HG02885 (cell line): ENCODE data around the gene RTCB.

ENCODE experiments used
- ATAC-seq: cut with Tn5 transposase; IDR thresholded peaks from one replicate; pipeline ENCODE4 v1.9.1; 2021; ENCODE audit warnings: mild to moderate bottlenecking; ENCODE audit not compliant: unreplicated experiment, poor library complexity

The RTCB gene

GRCh38 chr22:32411829-32412592, at the start of gene RTCB:
TSS of gene RTCB (minus strand) at chr22:32412247. CDS start at chr22:32412156, 91 bp downstream.
- peak; percentile 63 for ATAC-seq

DNA sequence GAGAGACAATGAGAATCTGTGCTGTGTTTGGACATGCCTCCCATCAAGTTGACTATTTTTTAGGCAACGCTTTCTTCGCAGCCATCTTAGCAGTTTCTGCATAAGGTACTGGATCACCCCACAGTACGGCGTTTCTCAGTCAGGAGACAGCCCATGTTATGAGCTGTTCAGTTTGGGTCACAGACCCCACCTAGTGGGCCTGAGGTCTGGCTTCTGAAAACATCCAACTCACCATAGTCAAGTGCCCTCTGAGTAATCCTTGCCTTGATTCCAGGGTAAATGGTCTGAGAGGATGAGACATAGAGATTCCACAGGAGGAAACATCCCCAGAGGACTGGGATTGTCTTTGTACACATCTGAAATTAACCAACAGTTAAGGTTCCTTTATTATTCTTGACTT, 45.0 kb upstream of the RTCB start:
- ATAC-seq = no peak

DNA sequence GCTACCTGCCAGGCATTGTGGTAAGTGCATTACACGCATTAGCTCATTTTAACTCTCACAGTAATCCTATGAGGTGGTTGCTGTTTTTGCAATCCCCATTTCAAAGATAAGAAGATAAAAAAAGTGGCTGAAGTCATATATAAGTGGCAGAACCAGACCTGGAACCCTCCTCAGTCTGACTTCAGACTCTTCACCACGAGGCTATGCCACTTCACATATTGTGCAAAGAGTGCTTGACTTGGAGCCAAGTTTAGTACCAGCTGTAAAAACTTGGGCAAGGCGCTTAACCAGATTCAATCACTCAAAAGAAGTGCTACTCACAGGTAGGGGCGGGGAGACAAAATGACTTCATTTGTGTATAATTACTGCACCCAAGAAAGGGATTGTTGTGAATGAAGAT, 36.9 kb upstream of the RTCB start:
- ATAC-seq = no peak

- ATAC-seq = no peak
Measured at GRCh38 chr22:32446321-32446720, 34.3 kb upstream of the RTCB start.

DNA sequence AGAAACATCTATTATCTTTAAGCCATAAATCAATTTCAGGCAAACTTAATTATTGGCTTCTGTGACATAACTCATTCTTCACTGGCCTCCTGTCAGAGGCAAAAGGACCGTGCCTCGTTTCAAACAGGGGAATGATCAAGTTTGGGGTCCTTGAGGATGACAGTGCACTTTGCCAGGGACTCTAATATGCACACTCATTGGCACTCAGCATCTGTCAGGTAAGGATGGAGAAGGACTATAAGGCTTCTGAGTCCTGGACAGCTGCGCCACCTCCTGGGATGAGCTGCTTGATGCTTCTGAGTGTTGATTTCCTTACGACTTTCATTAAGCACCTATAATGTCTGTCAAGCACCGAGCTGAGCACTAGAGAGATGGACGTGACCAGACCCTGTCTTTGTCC, 32.0 kb upstream of the RTCB start:
- ATAC-seq = no peak

DNA sequence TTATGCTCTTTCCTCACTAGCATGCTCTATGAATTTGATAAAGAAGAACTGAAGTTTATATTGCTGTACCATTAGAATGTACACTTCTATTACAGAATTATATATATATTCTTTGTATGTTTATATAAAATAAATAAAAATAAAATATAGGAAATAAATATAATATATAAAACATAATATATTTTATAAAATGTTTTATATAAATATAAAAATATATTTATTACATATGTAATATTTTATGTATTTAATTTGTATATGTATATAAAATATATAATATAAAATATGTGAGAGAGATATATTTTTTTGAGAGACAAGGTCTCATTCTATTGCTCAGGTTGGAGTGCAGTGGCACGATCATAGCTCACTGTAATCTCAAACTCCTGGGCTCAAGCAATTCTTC, 18.3 kb upstream of the RTCB start:
- no peak for ATAC-seq

- ATAC-seq = no peak
Measured at GRCh38 chr22:32426881-32427280, 14.8 kb upstream of the RTCB start.

DNA sequence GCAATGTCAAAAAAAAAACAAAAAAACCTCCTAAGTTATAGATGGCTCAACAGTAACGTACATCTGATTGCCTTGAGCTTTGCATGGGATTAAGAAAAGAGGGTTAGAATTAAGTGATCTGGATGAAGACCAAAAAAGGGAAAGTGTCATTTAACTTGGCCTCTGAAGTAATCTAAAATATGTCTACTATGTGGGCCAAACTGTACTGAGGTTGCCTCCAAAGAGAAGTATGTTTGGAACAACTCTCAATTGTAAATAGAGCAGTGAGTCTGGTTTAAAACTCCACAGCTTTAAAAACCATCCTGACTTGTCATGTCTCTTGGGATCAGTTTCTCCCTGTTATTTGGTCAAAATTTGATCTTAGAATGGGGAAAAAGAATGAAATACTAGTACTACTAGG, 11.6 kb upstream of the RTCB start:
- no peak for ATAC-seq

DNA sequence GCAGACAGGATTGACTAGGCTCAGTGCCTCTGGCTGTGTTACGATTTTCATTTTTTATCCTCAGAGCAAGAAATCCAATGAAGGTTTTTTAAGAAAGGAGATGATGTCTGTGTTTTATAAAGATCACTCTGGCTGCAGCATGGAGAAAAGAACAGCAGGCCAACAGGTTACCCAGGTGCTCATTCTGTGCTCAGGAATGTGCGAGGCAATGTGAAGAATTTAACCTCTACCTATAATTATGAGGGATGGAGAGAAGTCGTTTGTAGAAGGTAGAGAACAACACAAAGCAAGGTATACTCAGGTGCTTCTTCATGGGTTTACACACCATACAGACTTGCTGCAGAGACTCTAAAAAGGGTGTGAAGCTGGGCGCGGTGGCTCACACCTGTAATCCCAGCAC, 10.0 kb upstream of the RTCB start:
- no peak for ATAC-seq

- no peak for ATAC-seq
Measured at GRCh38 chr22:32421484-32421883, 9.4 kb upstream of the RTCB start.

DNA sequence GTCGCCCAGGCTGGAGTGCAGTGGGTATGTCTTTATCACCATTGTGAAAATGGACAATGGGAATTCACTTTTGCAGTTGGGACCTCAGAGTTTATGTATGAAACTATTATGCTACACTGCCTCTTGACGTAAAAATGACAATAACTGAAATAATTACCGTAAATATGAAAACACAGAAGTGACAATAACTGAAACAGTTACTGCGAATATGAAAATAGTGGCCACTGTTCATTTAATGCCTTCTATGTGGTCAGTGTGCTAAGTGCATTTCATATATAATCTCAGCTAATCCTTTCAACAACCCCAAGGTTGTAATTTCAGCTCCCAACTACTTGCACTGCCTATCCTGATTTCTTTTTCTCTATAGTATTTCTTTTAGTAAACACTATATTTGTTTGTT, 5.9 kb upstream of the RTCB start:
- ATAC-seq = no peak

DNA sequence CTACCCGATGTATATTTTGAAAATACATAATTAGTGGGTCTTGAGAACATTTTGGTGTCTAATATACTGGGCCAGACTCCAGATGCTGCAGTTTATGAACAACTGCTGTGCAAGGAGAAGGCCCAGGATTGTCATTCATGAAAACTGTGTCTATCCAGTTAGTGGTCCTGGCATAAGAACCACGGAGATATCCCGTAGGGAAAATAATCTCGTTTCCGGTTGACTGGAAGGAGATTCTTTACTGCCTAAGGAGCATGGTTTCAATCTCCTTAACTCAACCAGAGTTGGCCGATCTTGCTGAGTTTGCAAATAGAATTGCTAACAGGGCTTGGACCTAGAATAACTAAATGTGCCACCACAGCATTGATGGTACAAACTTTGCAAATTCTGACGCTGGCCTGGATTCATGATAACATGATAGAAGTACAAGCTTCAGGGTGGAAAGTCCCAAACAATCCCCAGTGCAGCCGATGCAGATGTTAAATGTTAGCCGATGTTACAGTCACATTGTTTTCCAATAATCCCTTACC, 4.6 kb upstream of the RTCB start:
- no peak for ATAC-seq

DNA sequence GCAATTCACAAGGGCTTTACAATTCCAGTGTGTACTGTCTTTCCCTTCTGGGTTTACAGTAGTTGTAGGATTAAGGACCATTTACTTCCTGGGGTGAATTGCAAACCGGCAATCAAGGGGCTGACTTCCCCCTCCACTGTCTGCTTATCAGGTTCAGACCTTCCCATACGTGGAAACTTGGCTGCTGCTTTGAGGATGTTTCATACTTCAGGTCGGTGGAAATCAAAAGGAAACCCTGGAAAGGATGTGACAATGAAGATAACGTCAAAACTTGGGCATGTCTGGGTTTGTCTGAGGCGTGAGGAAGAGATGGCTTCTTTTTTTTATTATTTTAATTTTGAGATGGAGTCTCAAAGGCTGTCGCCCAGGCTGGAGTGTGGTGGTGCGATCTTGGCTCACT, 2.1 kb upstream of the RTCB start:
- ATAC-seq = no peak

DNA sequence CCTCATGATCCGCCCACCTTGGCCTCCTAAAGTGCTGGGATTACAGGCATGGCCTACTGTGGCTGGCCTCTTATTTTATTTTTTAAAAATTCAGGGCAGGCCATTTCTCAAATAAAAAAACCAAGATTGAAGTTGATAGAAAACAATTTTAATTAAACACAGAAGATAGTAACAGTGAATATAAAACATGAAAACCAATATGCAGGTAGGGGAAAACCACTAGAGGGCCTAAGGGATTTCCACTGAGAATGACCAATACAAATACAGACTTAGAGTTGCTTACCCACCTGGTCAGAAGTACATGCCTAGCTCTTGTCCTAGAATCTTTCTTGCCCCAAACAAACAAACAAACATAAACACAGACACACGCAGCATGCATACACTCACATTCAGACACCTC, 1.7 kb upstream of the RTCB start:
- no peak for ATAC-seq

- peak; percentile 5 for ATAC-seq
Measured at GRCh38 chr22:32411402-32411801, 645 bp downstream of the RTCB start.

DNA sequence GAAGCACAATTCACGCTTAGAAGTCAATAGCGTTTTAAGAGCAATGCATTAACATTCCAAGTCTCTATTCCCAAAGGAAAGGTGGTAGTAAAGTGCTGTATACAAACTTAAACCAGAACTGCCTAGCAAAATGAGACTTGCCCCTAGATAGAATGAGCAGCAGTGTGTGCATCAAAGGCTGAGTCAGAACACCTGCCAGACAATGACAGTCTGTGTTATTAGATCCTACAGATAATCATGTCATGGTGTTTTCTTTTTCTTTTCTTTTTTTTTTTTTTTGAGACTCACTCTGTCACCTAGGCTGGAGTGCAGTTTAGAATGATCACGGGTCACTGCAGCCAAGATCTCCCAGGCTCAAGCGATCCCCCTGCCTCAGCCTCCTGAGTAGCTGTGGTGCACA, 1.6 kb downstream of the RTCB start:
- ATAC-seq = no peak

- no peak for ATAC-seq
Measured at GRCh38 chr22:32409977-32410376, 2.1 kb downstream of the RTCB start.

- ATAC-seq = no peak
Measured at GRCh38 chr22:32407936-32408335, 4.1 kb downstream of the RTCB start.

DNA sequence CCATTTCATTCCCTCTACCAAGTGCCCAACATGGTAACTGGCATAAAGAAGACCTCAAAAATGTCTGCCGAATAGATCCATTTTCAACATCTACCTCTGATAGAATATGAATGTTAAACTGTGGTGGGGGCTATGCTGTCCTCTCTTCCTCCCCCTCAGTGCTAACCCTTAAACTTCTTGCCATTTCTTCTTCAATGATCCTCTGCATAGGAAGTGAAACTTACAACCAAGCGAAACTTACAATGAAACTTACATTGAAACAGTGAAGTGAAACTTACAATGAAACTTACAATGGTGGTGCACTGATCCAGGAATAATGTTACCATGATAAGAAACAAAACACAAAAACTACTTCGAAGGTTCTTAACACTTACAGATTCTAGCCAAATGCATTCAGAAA, 4.7 kb downstream of the RTCB start:
- ATAC-seq = peak; percentile 51

DNA sequence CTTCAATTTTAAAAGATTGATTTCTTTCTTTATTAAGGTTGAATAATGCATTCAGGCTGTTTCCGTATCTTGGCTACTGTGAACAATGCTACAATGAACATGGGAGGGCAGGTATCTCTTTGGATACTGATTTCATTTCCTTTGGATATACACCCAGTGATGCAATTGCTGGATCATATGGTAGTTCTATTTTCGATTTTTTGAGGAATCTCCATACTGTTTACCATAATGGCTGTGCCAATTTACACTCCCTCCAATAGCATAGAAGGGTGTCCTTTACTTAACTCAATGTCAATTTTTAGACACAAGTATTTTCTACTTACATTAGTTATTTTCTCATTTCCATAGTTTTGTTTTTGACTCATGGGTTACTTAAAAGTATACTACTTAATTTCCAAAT, 8.0 kb downstream of the RTCB start:
- no peak for ATAC-seq

- no peak for ATAC-seq
Measured at GRCh38 chr22:32401486-32401885, 10.6 kb downstream of the RTCB start.

DNA sequence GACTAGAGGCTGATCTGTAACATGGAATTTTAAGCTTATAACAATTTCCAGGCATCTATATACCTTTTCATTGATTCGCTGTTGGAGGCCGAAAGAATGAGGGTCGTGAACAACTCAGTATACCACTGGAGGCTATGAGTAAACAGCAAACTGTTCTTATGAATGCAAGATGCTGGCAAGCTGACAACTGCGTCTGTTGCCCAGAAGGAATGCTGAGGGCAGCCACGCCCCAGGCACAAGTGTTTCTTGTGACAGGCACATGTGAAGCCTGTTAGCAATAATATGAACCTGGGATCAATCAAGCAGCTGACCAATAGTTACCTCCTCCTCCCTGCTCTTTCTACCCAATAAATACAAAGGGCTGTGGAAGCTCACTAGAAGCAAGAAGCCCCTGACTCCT, 15.3 kb downstream of the RTCB start:
- ATAC-seq = no peak
